HCEC 1CT (cell line): ENCODE results near the gene LGI4.

Experiments used
- DNase-seq: peaks from one replicate; pipeline ENCODE4 v3.0.0-alpha.2; 2017

LGI4 gene

DNA sequence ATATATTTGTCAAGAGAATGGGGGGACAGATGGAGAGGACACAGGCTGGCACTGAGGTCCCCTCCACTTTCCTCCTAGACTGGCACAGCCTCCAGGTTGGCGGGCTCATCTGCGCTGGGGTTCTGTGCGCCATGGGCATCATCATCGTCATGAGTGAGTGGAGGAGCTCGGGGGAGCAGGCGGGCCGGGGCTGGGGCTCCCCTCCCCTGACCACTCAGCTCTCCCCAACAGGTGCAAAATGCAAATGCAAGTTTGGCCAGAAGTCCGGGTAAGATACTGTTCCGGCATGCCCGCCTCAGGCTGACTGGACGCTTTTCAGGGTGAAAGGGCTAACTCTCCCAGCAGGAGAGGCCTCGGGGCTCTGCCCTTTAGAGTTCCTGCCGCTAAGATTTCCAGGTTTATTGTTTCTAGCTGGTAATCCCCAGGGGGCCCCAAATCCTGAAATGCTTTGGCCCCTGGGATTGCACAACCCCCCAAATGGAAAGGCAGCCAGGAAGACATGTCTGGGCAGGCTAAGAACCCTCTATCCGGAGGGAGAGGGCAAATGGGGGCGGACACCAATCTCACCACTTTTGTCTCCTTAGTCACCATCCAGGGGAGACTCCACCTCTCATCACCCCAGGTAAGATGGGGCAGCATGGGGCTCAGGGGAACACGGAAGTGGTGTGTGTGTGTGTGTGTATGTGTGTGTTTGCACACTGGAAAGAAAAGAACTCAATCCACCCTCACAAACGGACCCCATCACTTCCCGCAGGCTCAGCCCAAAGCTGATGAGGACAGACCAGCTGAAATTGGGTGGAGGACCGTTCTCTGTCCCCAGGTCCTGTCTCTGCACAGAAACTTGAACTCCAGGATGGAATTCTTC, 11.9 kb downstream of the LGI4 start:
- DNase-seq = no peak

DNA sequence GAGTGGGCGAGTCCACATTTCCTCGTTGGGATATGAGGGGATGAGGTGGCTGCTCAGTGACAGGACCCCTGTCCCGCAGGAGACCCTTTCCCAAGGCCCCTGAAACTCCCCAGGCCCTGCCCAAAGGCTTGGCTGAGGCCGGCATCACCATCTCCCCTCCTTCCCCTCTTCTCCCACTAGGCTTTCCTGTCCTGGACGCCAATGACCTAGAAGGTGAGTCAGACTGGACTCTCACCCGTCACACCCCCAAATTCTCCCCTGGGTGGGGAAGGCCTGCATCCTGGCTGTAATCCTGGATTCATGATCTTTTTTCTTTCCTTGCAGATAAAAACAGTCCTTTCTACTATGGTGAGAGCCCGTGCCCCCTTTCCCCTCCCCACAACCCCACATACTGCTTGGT, 14.0 kb downstream of the LGI4 start:
- peak; percentile 13 for DNase-seq

DNA sequence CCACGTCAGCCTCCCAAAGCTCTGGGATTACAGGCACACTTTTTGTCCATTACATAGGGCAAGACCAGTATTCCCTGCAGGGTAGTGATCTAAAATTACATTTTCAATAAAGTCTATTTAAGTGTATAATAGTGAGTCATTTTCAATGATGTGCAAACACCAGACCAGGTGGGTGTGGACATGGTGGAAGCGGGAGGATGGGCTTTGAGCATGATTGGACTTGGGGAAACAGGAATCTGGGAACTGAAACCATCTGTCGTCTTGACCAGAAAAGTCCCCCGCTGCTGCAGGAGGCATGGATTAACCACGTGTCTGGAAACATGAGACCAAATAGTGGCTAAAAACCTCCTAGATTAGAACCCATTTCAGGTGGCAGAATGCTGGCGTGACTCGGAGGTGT, 14.4 kb downstream of the LGI4 start:
- peak; percentile 48 for DNase-seq

DNA sequence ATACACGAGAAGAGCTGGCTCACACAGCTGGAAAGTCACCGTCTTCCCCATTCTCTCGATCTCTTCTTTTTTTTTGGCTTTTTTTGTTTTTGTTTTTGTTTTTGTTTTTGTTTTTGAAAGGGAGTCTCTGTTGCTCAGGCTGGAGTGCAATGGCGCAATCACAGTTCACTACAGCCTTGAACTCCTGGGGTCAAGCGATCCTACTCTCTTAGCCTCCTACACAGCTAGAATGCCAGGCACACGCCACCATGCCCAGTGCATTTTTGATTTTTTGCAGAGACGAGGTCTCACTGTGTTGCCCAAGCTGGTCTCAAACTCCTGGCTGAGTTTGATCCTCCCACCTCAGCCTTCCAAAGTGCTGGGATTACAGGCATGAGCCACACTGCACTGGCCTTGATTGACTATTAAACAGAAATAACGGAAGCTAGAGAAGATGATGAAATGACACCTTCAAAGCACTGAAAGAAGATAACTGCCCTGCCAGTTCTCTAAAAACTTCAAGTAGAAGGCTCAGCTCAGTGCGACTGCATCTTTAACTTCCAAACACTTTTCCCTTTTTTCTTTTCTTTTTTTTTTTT, 15.2 kb downstream of the LGI4 start:
- no peak for DNase-seq

DNA sequence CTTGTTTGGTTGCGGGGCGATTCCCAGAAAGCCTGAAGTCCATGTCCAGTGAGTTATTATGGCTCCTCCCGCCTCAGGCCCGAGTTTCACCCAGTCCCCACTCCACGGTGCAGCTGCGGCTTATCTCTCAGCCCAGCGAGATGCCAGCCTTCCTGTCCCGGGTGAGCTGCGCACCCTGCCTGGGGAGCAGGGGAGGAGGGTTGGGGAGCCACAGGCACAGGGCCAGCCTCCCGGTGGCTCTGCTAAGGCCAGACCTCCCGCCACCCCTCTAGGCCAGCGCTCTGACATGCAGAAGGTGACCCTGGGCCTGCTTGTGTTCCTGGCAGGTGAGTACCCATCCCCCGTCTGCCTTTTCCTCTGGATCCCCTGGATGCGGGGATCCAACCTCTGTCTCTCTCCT, 15.8 kb downstream of the LGI4 start:
- no peak for DNase-seq

DNA sequence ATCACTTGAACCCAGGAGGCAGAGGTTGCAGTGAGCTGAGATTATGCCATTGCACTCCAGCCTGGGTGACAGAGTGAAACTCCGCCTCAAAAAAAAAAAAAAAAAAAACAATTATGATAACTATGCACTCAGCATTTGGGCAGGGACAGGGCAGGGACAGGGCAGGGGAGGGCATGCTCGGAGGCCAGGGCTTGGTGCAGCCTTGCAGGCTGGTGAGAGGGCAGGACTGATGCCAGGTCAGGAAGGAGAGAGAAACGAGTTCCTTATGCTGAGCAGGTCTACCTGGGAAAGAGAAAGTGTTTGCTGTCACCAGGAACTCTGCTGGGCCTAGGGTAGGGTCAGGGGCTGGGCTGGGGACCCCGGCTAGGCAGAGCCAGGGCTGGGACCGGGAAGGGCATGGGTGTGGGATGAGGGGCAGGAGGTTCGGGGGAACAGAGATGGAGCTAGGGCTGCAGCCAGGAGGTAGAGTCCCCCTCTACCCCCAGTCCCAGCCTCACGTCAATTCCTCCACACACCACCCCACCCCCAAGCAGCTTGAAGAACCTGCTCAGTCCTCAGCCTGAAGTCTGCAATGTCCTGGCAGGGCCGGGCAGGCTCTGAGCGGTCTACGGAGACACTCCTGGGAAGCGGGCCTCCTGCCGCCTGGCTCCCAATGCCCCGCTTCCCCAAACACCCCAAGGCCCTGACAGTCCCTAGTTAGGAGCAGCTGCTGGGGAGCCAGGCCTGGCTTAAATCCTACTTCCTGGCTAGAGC, 16.4 kb downstream of the LGI4 start:
- DNase-seq = no peak

DNA sequence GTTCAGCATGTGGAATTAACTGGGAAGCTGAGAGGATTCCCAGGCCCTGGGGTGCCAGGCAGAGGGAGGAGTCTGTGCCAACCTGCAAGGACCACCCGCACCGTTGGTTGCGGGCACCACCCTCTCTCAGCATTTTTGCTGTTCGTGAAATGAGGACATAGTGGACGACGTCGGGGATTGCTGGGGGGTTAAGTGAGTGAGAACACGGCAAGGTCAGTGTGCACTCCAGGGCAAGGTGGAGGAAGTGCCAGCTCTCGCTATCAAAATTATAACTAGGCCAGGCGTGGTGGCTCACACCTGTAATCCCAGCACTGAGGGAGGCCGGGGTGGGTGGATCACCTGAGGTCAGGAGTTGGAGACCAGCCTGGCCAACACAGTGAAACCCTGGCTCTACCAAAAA, 17.1 kb downstream of the LGI4 start:
- DNase-seq = no peak

DNA sequence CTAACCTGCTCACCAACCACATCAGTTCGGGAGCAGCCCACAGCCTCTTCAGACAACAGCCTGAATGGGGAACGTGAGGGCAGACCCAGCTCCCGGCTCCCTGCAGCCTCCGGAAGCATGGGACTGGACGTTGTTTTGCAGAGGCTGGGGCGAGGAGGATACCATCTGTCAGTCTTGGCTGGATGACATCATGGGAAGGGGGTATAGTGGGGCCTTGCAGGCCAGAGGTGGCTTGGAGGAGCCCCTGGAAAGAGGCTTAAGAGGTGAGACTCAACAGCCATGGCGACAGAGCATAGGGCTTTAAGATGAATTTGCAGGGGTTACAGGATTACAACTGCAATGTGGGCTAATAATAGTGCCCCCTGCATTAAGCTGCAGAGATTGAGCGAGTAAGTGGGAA, 17.7 kb downstream of the LGI4 start:
- DNase-seq = no peak

DNA sequence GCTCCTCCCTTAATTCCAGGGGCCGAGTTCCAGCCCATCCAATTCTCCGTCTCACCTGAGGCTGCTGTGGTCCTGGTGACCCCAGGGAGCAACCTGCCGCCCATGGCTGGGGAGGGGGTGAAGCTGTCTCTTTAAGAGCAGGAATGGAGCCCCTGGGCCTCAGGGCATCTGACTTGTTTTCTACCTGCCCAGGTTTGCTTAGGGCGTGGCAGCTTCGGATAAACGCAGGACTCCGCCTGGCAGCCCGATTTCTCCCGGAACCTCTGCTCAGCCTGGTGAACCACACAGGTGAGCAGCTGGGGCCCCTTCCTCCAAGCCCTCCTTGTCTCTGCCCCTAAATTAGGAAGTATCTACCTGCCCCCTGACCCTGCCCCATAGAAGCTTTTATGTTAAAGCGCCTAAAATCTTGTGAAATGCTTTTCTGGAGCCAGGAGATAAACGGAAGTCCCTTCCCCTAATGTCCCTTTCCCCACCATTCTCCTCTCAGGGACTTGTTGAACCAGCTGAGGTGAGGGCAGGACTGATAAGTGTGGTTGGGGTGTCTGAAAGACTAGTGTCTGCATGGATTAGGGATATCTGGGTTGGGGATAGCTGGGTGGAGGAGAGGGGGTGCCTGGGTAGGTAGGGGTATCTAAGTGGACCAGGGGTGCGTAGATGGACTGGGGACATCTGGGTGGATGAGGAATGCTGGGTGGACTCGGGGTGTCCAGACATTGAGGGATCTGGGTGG, 18.6 kb downstream of the LGI4 start:
- no peak for DNase-seq

DNA sequence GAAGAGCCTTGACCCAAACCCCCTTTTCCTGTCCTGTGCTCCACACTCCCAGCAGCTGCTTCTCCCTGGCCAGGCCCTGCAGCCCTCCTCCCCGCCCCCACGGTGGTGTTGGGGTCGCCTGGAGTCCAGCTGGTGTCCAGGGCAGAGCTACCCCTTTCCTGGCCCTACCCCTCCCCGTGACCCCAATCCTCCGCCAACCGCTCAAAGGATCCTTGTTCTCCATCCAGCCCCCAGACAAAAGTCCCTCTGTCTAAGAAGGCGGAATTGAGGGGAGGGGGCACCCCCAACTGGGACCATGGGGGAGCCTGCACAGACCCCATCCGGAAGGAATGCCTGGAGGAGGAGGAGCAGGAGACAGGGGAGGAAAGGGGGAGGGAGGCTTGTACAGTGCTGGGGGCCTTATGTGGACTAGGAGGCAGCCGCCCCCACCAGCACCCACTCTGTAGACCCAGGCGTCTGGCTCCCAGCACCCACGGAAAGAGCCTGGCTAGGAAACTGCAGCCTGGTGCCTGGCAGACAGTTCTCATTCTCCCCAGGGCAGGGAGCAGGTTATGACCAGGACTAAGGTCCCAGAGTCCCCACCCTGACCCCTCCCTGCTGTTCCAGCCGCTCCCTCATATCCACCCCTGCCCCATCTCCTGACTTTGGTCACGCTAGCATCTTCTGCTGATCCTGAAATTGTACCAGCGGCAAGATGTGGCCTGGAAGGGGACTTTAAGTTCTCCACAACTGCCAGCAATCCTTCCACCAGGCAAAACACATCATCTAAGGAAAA, 19.5 kb downstream of the LGI4 start, which contains the start of gene FXYD3:
Gene FXYD3 (plus strand): TSS at position 647 of the 775 bp plus-strand sequence. CDS start 3,554 bp downstream, outside the sequence.
- DNase-seq = no peak

DNA sequence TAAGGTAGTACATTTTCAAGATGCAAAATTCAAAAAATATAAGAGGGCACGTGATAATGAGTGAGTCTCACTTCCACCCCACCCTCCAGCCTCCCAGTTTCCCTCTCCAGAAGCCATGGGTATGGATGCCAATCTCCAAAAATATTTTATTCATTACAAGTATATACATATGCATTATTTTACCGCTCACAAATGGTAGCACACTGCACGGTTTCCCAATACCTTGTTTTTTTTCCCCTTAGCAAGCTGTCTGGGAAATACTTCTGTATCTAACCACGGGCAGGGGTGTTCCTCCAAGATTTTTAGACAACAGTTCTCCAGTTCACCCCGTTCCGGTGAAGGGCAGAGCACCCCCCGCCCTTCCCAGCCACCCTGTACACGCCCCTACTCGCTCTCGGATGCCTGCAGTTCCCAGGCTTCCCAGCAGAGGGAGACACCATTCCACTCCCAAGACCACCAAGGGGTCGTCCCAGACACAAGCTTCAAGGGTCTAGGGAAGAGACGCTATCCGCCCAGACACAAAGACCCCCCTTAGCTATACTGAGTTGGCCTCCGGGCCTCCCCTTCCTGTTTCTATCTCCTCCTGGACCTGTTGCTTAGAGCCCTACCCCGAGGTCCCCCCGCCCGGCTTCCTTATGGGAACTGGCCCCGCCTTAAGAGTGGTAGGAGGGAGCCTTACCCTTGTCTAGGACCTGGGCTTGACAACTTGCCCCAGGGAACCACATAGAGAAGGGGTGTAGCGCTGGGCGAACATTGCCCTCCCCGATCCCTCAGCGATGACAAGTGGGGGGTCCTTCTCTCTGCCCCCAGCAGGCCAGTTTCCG, 20.3 kb downstream of the LGI4 start:
- no peak for DNase-seq

DNA sequence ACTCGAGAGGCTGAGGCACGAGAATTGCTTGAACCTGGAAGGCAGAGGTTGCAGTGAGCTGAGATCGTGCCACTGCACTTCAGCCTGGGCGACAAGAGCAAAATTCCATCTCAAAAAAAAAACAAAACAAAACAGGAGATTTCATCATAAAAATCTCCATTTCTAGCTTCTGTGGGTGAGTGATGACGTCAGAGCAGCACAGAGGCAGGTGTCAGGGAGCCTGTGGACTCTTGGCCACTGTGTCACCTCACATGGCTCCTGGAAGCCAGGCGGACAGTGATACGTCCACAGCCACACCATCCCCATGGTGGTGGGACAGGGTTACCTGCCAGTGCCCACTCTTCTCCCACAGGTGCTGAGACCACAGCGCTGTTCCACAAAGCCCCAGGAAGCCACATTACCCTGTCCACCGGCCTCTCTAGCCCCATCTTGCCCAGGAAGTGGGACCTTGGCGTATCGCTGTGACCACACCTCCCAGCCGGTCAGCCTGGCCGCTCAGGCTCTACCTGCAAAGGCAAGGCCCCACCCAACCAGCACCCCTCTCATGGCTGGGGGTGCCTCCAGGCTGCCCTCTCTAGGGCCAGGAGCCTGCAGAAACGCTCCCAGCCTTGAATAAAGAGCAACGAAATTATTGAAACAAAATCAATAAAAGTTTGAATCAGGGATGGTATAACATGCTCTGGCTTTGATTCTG, 21.7 kb downstream of the LGI4 start:
- DNase-seq = no peak

DNA sequence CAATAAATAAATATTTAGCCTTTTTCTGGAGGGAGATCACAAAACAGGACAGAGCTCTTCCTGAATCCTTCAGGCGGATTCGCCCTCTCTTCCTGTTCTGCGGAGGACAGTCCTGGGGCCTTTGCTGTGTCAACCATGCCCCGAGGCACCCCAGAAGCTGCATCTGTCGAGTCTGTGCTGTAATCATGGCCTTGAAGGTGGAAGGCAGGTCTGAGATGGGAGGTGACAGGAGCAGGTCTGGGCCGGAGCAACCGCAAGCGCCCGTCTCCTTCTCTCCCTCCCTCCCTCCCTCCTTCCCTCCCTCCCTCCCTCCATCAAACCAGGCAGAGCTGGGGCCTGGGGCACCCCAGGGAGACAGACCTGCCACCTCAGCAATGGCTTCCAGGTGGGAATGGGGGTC, 23.9 kb downstream of the LGI4 start:
- DNase-seq = no peak

DNA sequence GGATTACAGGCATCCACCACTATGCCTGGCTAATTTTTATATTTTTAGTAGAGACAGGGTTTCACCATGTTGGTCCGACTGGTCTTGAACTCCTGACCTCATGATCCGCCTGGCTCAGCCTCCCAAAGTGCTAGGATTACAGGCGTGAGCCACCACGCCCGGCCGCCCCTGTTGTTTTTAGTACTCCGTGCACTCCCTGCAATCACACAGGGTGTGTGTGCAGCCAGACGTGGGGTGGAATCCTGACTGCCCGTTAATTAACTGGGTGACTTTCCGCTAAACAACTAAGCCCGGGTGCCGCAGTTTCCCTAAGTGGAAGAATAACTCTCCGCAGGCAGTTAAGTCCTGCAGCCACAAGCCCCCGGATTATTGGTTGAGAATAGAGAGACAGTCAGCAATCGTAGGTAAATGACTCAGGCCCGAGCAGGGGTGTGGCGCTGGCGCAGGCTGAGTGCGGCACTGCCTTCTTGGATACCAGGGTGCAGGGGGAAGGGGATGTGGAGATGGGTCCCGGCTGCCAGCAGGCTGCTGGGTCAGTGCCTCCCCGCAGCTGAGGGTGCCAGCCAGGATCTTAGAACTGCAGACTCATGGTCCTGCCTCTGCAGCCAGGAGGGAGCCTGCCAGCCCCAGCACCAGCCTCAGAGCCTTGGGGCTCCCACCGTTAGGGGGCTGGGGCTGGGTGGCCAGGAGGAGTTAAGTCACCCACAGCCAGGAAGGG, 25.3 kb downstream of the LGI4 start:
- DNase-seq = no peak

DNA sequence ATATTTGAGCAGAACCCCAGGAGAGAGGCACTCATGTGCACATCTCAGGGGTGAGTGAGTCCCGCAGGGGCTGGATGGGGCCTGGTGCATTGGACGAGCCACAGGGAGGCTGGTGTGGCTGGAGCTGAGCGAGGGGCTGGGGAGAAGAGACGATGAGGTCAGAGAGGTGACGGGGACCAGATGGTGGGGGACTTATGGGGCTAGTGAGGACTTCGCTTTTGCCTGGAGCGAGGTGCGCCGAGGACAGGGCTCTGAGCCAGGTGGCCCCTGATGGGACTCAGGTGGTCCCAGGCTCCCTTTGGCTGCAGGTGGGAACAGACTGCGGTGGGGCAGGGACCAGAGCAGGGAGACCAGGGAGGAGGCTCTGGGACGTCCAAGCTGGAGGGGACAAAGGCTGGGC, 26.1 kb downstream of the LGI4 start:
- no peak for DNase-seq

DNA sequence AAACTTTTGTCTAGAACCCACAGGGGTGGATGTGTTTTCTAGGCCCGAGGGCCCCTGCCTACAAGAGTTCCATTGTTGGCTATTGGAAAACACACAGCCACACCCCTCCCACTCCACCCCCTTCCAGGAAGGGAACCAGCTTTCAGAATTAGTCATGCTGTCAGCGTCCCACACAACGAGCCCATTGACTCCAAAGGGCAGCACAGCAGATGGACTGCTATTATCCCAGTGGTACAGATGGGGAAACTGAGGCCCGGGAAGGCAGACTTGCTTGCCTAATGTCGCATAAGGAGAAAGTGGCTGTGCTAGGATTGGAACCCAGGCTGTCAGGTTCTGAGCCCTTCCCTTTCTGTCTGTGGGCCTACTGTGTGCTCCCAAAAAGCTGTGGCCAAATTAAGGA, 27.3 kb downstream of the LGI4 start:
- peak; percentile 17 for DNase-seq

DNA sequence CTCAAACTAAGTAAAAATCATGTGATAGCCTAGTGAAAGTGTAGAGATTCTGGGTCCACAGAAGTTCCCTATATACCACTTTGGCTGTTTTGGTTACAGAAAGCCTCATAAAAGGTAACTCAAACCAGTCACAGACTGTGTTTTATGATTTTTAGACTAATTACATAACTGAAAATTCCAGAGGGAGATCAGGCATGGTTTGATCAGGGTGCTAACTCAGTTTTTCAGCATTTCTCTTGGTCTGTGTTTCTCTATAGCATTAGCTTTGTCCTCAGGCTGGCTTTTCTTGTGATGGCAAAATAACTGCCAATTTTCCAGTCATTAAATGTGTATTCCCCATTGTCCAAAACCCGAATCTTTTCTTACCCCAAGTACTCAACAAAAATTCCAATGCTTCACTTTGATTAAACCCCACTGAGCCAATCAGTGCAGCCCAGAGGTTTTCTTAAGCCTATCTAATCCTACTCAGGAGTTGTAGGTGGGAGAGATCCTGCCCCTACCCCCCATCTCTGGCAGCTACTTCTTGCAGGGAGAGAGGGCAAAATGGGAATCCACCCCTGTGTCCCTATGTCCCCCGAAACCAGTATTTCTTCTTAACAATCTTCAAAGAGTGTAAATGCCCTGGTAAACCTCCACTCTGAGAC, 27.8 kb downstream of the LGI4 start:
- no peak for DNase-seq

DNA sequence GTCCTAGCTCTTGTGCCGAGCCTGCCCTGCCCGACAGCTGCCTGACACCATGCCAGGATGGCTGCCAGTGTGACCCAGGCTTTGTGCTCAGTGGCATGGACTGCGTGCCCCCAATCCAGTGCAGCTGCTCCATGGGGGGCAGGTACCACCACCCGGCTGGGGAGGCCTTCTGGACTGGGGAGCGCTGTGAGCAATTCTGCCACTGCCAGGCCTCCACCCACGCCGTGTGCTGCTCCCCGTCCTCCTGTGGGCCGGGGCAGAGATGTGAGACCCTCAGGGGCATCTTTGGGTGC, 28.6 kb downstream of the LGI4 start:
- no peak for DNase-seq

DNA sequence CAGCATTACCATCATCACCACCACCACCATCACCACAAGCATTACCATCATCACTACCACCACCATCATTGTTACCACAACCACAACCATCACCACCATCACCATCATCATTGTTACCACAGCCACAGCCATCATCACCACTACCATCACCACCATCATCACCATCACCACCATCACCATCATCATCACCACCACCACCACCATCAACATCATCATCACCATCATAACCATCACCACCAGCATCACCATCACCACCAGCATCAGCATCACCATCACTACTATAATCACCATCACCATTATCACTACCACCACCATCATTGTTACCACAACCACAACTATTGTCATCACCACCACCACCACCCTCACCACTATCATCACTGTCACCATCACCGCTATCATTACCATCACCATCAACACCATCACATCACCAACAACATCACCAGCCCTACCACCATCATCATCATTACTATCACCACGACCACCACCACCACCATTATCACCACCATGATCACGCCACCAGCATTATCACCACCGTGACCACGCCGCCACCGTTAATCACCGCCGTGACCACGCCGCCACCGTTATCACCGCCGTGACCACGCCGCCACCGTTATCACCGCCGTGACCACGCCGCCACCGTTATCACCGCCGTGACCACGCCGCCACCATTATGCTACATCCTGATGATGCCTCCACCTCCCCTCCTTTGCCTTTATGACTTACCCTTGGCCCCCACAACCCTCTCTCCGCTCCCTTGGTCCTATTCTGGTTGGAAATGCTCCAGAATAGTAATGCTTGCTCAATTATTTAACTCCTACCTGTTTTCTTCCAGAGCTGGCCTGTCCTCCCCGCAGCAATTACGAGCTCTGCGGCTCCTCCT, 29.2 kb downstream of the LGI4 start:
- DNase-seq = no peak
